Measurements from ENCODE around the gene RAPGEF4. TPM values are rescaled to one million over a fixed set of nuclear protein-coding genes. Genes with fewer than 3 reads are reported as not detected.

The RAPGEF4 gene
- total and polyA plus RNA-seq, 2 of the 13 experiments (the other 11 are each of a cell fraction or from before 2014, with no cell fraction given) = 0.78 to 0.91 TPM

- TF ChIP-seq NFYB (CRISPR knock-in tag; IDR thresholded peaks at IDR 0.05) = peak; percentile 31; the same call in 1 of the 2 replicates
- no peak for TF ChIP-seq IKZF1 (IDR thresholded peaks at IDR 0.05)
- TF ChIP-seq ZNF431 (CRISPR knock-in tag; IDR thresholded peaks at IDR 0.05; ENCODE audit: borderline replicate concordance, low read depth) = no peak; the same call in 1 of the 2 replicates
- TF ChIP-seq KLF11 (CRISPR knock-in tag; IDR thresholded peaks at IDR 0.05) = no peak
- TF ChIP-seq ATF2 (CRISPR knock-in tag; IDR thresholded peaks at IDR 0.05) = no peak
- no peak for TF ChIP-seq TBL1XR1 (IDR thresholded peaks at IDR 0.05; ENCODE audit: borderline replicate concordance, low read length, partially characterized antibody)
- TF ChIP-seq MXI1 (IDR thresholded peaks at IDR 0.05; ENCODE audit: borderline replicate concordance, low read depth, low read length) = 0 out of 3 replicates have a peak, but pooled peaks have one; percentile 22
- TF ChIP-seq FOXK2 (IDR thresholded peaks at IDR 0.05) = no peak
- 0 out of 2 replicates have a peak, but pooled peaks have one; percentile 9 for TF ChIP-seq FOSL2 (CRISPR knock-in tag; IDR thresholded peaks at IDR 0.05)
- no peak for TF ChIP-seq ZNF780A (CRISPR knock-in tag; IDR thresholded peaks at IDR 0.05)
- TF ChIP-seq JARID2 (CRISPR knock-in tag; IDR thresholded peaks at IDR 0.05; ENCODE audit: insufficient replicate concordance) = no peak
- peak; percentile 34; the same call in 1 of the 2 replicates for TF ChIP-seq ZBTB38 (CRISPR knock-in tag; IDR thresholded peaks at IDR 0.05)
- no peak for TF ChIP-seq FLYWCH1 (CRISPR knock-in tag; IDR thresholded peaks at IDR 0.05)
- TF ChIP-seq FOXC1 (CRISPR knock-in tag; IDR thresholded peaks at IDR 0.05; ENCODE audit: borderline replicate concordance) = no peak
- TF ChIP-seq ETV6 (CRISPR knock-in tag; conservative IDR thresholded peaks at IDR 0.05) = 0 out of 2 replicates have a peak, but pooled peaks have one; percentile 28
- no peak for TF ChIP-seq ZBTB10 (CRISPR knock-in tag; IDR thresholded peaks at IDR 0.05; ENCODE audit: borderline replicate concordance)
- no peak; the same call in 1 of the 2 replicates for TF ChIP-seq NFE2L1 (CRISPR knock-in tag; IDR thresholded peaks at IDR 0.05; ENCODE audit: borderline replicate concordance)
- no peak; the same call in 1 of the 2 replicates for TF ChIP-seq ETV5 (CRISPR knock-in tag; IDR thresholded peaks at IDR 0.05; ENCODE audit: borderline replicate concordance)
- no peak; the same call in 1 of the 2 replicates for TF ChIP-seq ZNF841 (CRISPR knock-in tag; IDR thresholded peaks at IDR 0.05; ENCODE audit: borderline replicate concordance)
- TF ChIP-seq RBFOX2 (IDR thresholded peaks at IDR 0.05; ENCODE audit: low read depth, low read length) = peak; percentile 78
- TF ChIP-seq ZNF280D (CRISPR knock-in tag; IDR thresholded peaks at IDR 0.05) = no peak
Observed at GRCh38 chr2:173075781-173076580, 340.3 kb downstream of the RAPGEF4 start, which contains the start of gene MAP3K20 (continued).

Data from HepG2 (cell line).